MM.1S (cell line): ENCODE measurements around the gene LSM5.

Source experiments
- DNase-seq: peaks from one replicate; pipeline ENCODE4 v3.0.0-alpha.2; 2015
- H2AFZ ChIP-seq: fragments of 300-600 bp; sonication (generic); 2 replicates; pipeline ENCODE4 v1.6.0; 2016; ENCODE audit warnings: antibody characterized with exemption, low read length
- H3F3A ChIP-seq: fragments of 300-600 bp; sonication (generic); 2 replicates; pipeline ENCODE4 v1.6.1; 2016; ENCODE audit warnings: mild to moderate bottlenecking, antibody characterized with exemption, low read length, moderate library complexity, mixed read lengths; ENCODE audit not compliant: insufficient read depth
- H3K27ac ChIP-seq: fragments of 300-600 bp; sonication (generic); 2 replicates; pipeline ENCODE4 v1.5.1; 2016; ENCODE audit warnings: mild to moderate bottlenecking, low read length
- H3K27me3 ChIP-seq: fragments of 300-600 bp; sonication (generic); replicated peaks from 2 replicates; pipeline ENCODE4 v1.6.0; 2016; ENCODE audit warnings: low read length; ENCODE audit not compliant: insufficient read depth
- H3K36me3 ChIP-seq: fragments of 300-600 bp; sonication (generic); replicated peaks from 2 replicates; pipeline ENCODE4 v1.6.1; 2016; ENCODE audit warnings: mild to moderate bottlenecking, low read length, mixed read lengths; ENCODE audit not compliant: insufficient read depth
- H3K4me1 ChIP-seq: fragments of 300-600 bp; sonication (generic); 2 replicates; pipeline ENCODE4 v1.6.1; 2016; ENCODE audit warnings: low read length, mixed read lengths
- H3K4me2 ChIP-seq: fragments of 300-600 bp; sonication (generic); 2 replicates; pipeline ENCODE4 v1.6.0; 2016; ENCODE audit warnings: low read depth, low read length
- H3K4me3 ChIP-seq: fragments of 300-600 bp; sonication (generic); 2 replicates; pipeline ENCODE4 v1.5.1; 2016; ENCODE audit warnings: low read length, mixed read lengths
- H3K79me2 ChIP-seq: fragments of 300-600 bp; sonication (generic); 2 replicates; pipeline ENCODE4 v1.6.1; 2016; ENCODE audit warnings: mixed run types, low read length, mixed read lengths
- H3K9ac ChIP-seq: fragments of 300-600 bp; sonication (generic); 2 replicates; pipeline ENCODE4 v1.6.1; 2016; ENCODE audit warnings: low read length, mixed read lengths
- H3K9me2 ChIP-seq: fragments of 300-600 bp; sonication (generic); replicated peaks from 2 replicates; pipeline ENCODE4 v1.6.1; 2016; ENCODE audit warnings: mild to moderate bottlenecking, low read length, mixed read lengths; ENCODE audit not compliant: insufficient read depth
- H3K9me3 ChIP-seq: fragments of 300-600 bp; sonication (generic); replicated peaks from 2 replicates; pipeline ENCODE4 v1.6.1; 2016; ENCODE audit warnings: mild to moderate bottlenecking, low read length, mixed read lengths; ENCODE audit not compliant: insufficient read depth
- H4K20me1 ChIP-seq: fragments of 300-600 bp; sonication (generic); 2 replicates; pipeline ENCODE4 v1.6.1; 2016; ENCODE audit warnings: mild to moderate bottlenecking, low read length, moderate library complexity, mixed read lengths; ENCODE audit not compliant: insufficient read depth
- EZH2 ChIP-seq: fragments of 300-600 bp; sonication (generic); optimal IDR thresholded peaks from 2 replicates; pipeline ENCODE3; 2017; ENCODE audit warnings: low read depth, mild to moderate bottlenecking, antibody characterized with exemption, low read length, mixed read lengths
- EZH2phosphoT487 ChIP-seq: fragments of 300-600 bp; sonication (generic); IDR thresholded peaks from 2 replicates; pipeline ENCODE4 v1.6.1; 2018; ENCODE audit warnings: antibody characterized with exemption, low read length
- TF ChIP-seq, protein P1 (sequence below): fragments of 300-600 bp; sonication (generic); IDR thresholded peaks from 2 replicates; pipeline ENCODE4 v1.5.1; 2016; ENCODE audit warnings: antibody characterized with exemption, low read length, mixed read lengths

The LSM5 gene

DNA sequence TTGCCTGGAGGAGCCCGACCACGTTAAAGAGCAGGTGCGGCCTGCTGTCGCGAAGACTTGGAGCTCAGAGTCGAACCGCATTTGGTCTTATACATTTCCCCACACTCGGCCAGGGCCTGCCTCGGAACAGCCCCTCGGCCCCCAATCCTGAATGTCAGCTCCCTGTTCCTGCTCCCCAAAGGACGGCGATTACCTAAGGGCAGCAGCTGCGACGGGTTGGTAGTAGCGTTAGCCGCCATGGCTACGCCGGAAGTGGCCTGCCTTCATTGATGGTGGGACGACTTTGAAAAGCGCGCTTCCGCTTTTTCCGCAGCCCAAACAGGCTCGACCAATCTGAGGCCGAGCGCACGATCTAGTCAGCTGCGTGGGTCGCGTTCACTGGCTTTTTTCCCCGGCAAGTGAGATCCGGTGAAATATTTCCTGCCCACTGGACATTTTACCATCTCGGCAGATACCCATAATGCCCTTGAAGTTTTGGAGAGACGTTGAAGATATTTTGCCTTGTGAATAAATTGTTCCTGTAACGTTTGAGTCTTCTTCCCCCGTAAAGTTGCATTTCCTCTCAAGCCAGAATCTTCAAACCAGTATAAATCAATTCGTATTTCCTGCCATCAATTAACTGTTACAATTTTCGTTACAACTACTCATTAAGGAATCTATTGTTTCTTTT lies at the start of gene LSM5:
LSM5 (minus strand) TSS at position 254 of the 670 bp plus-strand sequence; CDS start at position 239, 15 bp downstream.
- Histone ChIP-seq H4K20me1 (no peaks in the 10 kb centered on the region), H2AFZ (peak within 1 kb of the TSS; percentile 88)

GRCh38 chr7:32539366-32539765 lies 49.2 kb upstream of the LSM5 start:
- Histone ChIP-seq H3K9me3 (no peaks in the 10 kb centered on the region), H3K9ac (no peak overlapping the region), H3K4me1 (no peaks in the 10 kb centered on the region), H3K4me3 (no peak overlapping the region), H3K27me3 (no peaks in the 10 kb centered on the region), H2AFZ (no peak overlapping the region), H4K20me1 (no peaks in the 10 kb centered on the region; the same call in 1 of the 2 replicates), H3K4me2 (no peak overlapping the region), H3F3A (no peaks in the 10 kb centered on the region), H3K36me3 (no peaks in the 10 kb centered on the region), H3K27ac (no peak overlapping the region), H3K79me2 (peaks cover 24% of the 10 kb centered on the region; the same call in 1 of the 2 replicates), H3K9me2 (no peaks in the 10 kb centered on the region)
- no peak for TF ChIP-seq EZH2phosphoT487
- TF ChIP-seq EZH2, result no peak
- TF ChIP-seq, protein P1, sequence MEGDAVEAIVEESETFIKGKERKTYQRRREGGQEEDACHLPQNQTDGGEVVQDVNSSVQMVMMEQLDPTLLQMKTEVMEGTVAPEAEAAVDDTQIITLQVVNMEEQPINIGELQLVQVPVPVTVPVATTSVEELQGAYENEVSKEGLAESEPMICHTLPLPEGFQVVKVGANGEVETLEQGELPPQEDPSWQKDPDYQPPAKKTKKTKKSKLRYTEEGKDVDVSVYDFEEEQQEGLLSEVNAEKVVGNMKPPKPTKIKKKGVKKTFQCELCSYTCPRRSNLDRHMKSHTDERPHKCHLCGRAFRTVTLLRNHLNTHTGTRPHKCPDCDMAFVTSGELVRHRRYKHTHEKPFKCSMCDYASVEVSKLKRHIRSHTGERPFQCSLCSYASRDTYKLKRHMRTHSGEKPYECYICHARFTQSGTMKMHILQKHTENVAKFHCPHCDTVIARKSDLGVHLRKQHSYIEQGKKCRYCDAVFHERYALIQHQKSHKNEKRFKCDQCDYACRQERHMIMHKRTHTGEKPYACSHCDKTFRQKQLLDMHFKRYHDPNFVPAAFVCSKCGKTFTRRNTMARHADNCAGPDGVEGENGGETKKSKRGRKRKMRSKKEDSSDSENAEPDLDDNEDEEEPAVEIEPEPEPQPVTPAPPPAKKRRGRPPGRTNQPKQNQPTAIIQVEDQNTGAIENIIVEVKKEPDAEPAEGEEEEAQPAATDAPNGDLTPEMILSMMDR, result no peak
- DNase-seq, result no peak

More for the DNA sequence above, at the start of gene LSM5:
- Histone ChIP-seq H3K9me3 (no peaks in the 10 kb centered on the region), H3K4me3 (peak within 1 kb of the TSS; percentile 88), H3K9ac (peak within 1 kb of the TSS; percentile 82), H3K27me3 (no peaks in the 10 kb centered on the region), H3K79me2 (peaks cover 23% of the 10 kb centered on the region), H3K36me3 (peaks cover 4% of the 10 kb centered on the region; the same call in 1 of the 2 replicates), H3K27ac (peak within 1 kb of the TSS; percentile 67; the same call in 1 of the 2 replicates), H3K4me1 (peaks cover 10% of the 10 kb centered on the region; the same call in 1 of the 2 replicates), H3F3A (peaks cover 9% of the 10 kb centered on the region), H3K4me2 (peak within 1 kb of the TSS; percentile 87), H3K9me2 (no peaks in the 10 kb centered on the region)
- peak; percentile 95 for DNase-seq
- TF ChIP-seq, protein P1, result no peak
- no peak for TF ChIP-seq EZH2phosphoT487

DNA sequence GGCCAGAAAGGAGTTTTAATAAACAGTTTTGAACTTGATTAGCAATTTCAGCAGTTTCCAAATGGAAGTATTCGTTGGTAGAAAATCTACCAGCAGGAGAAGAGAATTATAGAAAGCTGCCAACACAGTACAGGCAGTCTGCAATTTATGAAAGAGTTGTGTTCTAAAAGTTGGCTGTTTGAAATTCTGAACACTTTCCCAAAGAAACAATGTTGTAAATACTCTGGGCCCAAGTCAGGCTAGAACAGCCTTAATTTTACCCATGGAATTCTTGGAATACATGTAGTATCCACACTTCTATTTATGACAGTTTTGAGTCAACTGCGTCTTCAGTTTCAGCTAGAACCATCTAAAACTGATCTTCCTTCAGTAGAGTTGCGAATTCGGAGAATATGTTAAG lies 47.6 kb upstream of the LSM5 start:
- no peaks in the 10 kb centered on the region for H3K4me1 ChIP-seq
- H3K79me2 ChIP-seq, result peaks cover 22% of the 10 kb centered on the region; the same call in 1 of the 2 replicates
- H4K20me1 ChIP-seq, result no peaks in the 10 kb centered on the region; the same call in 1 of the 2 replicates
- no peak overlapping the region for H3K4me2 ChIP-seq
- TF ChIP-seq EZH2 (no peak), EZH2phosphoT487 (no peak)
- TF ChIP-seq, protein P1, result no peak
- DNase-seq, result no peak
- H3K9me3 ChIP-seq, result no peaks in the 10 kb centered on the region
- H3K9ac ChIP-seq, result no peak overlapping the region
- H3K27me3 ChIP-seq, result no peaks in the 10 kb centered on the region
- H3K36me3 ChIP-seq, result no peaks in the 10 kb centered on the region
- no peaks in the 10 kb centered on the region for H3F3A ChIP-seq
- H3K4me3 ChIP-seq, result no peak overlapping the region
- H2AFZ ChIP-seq, result no peak overlapping the region
- H3K27ac ChIP-seq, result no peak overlapping the region
- no peaks in the 10 kb centered on the region for H3K9me2 ChIP-seq
